DMS53 treated with DMSO at 0.1 percent for 48 hours (cell line): Measurements from ENCODE around the gene PEX6.
A peak's percentile ranks its signal among the peaks of the same experiment; 100 is the strongest.

Experiments used
- DNase-seq: peaks from one replicate; lab custom pipeline; 2025; ENCODE audit not compliant: unreplicated experiment; lab: John Stamatoyannopoulos, UW

The PEX6 gene, protein sequence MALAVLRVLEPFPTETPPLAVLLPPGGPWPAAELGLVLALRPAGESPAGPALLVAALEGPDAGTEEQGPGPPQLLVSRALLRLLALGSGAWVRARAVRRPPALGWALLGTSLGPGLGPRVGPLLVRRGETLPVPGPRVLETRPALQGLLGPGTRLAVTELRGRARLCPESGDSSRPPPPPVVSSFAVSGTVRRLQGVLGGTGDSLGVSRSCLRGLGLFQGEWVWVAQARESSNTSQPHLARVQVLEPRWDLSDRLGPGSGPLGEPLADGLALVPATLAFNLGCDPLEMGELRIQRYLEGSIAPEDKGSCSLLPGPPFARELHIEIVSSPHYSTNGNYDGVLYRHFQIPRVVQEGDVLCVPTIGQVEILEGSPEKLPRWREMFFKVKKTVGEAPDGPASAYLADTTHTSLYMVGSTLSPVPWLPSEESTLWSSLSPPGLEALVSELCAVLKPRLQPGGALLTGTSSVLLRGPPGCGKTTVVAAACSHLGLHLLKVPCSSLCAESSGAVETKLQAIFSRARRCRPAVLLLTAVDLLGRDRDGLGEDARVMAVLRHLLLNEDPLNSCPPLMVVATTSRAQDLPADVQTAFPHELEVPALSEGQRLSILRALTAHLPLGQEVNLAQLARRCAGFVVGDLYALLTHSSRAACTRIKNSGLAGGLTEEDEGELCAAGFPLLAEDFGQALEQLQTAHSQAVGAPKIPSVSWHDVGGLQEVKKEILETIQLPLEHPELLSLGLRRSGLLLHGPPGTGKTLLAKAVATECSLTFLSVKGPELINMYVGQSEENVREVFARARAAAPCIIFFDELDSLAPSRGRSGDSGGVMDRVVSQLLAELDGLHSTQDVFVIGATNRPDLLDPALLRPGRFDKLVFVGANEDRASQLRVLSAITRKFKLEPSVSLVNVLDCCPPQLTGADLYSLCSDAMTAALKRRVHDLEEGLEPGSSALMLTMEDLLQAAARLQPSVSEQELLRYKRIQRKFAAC

DNA sequence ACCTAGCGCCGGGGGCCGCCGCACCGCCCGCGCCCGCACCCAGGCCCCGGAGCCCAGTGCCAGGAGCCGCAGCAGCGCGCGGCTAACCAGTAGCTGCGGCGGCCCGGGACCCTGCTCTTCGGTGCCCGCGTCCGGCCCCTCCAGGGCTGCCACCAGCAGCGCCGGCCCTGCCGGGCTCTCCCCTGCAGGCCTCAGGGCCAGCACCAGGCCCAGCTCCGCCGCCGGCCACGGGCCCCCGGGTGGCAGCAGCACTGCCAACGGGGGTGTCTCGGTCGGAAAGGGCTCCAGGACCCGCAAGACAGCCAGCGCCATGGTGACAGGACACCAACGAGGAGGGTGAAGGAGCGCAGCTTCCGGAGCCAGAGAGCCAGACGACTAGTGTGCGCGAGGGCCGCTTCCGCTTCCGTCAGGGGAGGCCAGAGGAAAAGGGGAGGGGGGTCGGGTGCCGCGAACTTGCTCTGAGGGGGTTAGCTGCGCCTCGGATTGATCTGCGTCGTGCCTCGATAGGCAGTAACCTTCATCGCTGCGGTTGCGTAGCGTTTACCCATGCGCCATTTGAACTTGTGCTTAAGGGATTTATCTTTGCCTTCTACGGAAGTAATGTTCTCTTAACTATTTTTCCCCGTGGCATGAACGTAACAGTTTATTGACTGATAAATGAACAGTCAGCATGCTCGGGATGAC lies at the start of gene PEX6:
Gene PEX6 (minus strand): TSS at position 343 of the 684 bp plus-strand sequence. CDS start 31 bp downstream, at position 312.
- peak; percentile 70 for DNase-seq

DNA sequence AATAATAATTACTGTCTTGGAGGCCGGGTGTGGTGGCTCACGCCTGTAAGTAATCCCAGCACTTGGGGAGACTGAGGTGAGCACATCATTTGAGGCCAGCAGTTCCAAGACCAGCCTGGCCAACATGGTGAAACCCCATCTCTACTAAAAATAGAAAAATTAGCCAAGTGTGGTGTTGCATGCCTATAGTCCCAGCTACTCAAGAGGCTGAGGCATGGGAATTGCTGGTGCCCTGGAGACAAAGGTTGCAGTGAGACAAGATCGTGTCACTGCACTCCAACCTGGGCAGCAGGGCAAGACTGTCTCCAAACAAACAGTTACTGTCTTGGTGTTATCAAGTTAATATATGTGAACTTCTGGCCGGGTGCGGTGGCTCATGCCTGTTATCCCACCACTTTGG lies 47.4 kb upstream of the PEX6 start:
- DNase-seq = no peak

- DNase-seq = no peak
Observed at GRCh38 chr6:43024436-43024835, 45.5 kb upstream of the PEX6 start.

DNA sequence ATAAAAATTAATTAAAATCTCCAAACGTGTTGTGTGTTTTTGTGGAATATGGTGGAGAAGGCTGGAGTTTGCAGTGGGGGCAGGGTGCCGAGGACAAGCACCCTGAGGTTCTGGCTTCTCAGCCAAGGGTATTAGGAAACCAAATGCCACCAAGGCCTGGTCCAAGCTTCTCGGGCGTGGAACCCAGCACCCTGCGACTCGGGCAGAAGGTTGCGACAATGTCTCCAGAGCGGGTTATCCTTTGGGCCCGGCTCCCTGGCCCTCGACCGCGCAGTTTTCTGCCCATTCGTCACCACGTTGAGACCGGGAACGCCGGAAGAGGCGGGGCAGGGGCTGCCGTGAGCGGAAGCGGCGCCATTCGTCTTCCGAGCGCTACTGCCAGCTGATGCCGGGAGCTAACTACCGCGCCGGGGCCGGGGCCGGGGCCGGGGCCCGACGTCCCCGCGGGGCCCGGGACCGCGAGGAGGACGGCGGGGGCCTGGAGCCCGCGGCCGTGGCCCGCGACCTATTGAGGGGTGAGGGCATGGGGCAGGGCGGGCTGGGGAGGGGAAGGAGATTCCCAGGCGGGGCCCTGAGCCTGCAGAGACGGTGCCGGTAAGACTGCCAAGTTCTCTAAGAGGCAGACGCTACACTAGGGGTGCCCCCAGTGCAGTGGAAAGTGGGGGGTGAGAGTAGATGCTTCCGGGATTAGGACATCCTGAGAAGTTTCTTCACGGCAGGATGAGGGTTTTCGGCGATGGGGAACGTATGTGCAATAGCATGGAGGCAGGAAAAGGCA lies 42.5 kb upstream of the PEX6 start, which contains the start of gene RRP36:
Gene RRP36 (plus strand): TSS at position 354 of the 778 bp plus-strand sequence. CDS start 32 bp downstream, at position 386.
- DNase-seq = peak; percentile 60

DNA sequence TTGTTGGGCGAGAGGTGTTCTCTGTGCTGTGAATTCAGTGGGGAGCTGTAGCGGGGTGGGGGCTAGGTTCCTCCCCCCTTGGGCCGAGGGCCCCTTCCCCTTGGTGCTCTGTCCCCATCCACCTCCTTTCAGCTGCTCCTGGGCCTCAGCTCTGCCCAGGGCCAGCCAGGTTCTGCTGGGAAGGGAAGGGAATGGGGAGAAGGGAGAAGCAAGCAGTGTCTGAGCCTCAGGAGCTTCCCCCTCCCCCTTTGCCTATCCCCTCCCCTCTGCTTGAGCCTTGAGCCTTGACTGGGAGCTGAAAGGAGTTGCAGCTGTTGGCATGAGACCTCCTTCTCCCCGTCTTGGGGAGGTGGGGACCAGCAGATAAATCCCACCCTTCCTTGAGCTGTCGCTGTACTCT lies 41.9 kb upstream of the PEX6 start:
- DNase-seq = no peak

GRCh38 chr6:43020052-43020705 lies 41.2 kb upstream of the PEX6 start:
- DNase-seq = no peak

- DNase-seq = no peak
Observed at GRCh38 chr6:43019152-43019551, 40.2 kb upstream of the PEX6 start.

- no peak for DNase-seq
Observed at GRCh38 chr6:43016943-43017334, 38.0 kb upstream of the PEX6 start.

DNA sequence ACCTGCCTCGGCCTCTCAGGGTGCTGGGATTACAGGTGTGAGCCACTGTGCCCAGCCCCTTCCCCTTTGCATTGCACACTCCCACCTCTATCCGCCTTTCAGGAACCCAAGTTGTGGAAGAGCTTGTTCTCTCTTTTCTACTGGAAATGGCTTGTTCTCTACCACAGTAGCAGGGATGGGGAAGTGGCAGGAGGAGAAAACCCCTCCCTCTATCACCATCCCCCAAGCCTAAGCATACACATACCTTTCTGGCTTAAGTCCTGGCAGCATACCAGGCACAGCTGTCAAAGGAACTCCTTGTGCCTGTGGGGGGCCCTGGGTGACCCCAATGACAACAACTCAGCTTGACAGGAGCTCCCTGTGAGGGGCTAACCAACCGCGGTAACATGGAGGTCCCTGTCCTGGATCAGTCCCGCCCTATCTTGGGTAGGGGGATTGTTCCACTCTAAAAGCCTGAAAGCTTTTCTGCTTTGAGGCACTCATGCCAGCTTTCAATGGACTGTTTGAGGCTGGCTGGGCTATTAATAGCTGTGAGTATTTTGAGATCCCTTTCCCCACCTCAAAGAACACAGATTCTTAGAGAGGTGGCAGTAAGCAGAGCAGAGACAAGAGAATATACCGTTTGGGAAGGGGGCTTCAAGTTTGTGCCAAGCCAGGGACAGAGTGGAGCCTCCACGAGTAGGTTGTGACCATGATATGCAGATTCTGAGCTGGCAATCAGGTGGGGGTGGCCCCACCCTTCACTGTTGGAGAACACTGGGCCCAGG lies 37.4 kb upstream of the PEX6 start:
- no peak for DNase-seq

- no peak for DNase-seq
Observed at GRCh38 chr6:43014434-43014909, 35.5 kb upstream of the PEX6 start.

- peak; percentile 99 for DNase-seq
Observed at GRCh38 chr6:43013843-43014433, 35.0 kb upstream of the PEX6 start, which contains the start of the genes KLHDC3 and MEA1. KLHDC3 (plus strand) TSS chr6:43014249; CDS start chr6:43017193, 2,944 bp downstream. MEA1 (minus strand) TSS chr6:43013946; CDS start chr6:43013813, 133 bp downstream.

- DNase-seq = no peak
Observed at GRCh38 chr6:43013097-43013842, 34.3 kb upstream of the PEX6 start.

DNA sequence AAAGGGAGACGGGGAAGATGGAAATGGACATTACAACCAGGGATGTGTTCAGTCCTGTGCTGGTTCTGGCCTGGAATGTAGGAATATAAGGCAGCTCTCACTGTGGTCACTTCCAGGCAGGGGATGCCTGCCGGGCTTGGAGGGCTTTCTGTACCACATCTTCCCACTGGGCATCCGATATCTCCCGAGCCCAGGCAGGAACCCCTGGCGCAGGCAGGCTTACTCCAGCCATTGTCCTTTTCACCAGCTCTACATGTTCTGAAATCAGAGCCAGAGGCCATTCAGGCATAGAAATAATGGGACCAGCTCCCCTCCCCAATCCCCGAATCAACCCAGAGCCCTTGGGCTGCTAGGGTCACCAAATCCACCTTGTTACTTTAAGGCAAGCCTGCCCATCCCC lies 33.4 kb upstream of the PEX6 start:
- no peak for DNase-seq

DNA sequence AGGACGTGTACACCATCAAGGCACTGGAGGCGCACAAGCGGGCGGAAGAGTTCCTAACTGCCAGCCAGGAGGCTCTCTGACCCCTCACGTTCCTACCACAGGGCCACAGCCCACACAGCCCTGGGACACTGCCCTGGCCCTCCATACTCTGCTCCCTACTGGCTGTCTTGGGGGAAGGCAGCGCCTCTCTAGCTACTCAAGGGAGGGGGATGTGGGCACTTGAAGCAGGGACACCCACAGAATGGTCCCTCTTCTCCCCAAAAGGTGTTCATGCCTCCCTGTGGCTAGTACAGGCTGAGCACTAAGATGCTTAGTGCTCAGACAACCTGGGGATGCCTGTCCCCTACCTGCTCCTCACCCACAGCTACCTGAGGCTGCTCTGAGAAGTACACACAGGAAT lies 32.2 kb upstream of the PEX6 start:
- DNase-seq = no peak

GRCh38 chr6:43009124-43009523 lies 30.1 kb upstream of the PEX6 start:
- peak; percentile 16 for DNase-seq

GRCh38 chr6:43007126-43007525 lies 28.1 kb upstream of the PEX6 start:
- DNase-seq = no peak

DNA sequence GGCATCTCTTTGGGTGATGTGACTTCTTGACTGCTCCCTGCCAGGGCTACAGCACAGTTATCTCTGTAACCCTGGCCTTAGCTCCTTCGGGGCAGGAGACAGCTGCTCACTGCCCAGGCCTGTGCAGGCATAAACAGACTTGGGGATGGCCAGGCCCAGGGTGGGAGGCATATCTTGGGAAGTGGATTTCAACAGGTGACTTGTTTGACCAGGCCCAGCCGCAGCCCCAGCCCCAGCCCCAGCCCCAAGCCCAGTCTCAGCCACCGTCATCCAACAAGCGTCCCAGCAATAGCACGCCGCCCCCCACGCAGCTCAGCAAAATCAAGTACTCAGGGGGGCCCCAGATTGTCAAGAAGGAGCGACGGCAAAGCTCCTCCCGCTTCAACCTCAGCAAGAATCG lies 27.3 kb upstream of the PEX6 start:
- no peak for DNase-seq

GRCh38 chr6:43005844-43006243 lies 26.9 kb upstream of the PEX6 start:
- DNase-seq = no peak
